Activated naive CD4-positive, alpha-beta T cell treated with anti-CD3 and anti-CD28 coated beads for 36 hours (primary cell): Measurements from ENCODE around the gene CRYBA1. TPM values are rescaled to one million over a fixed set of nuclear protein-coding genes. Genes with fewer than 3 reads are reported as not detected.
"Not testable (repeated sequence)": the region's sequence is repeated elsewhere in the genome, so short reads cannot be mapped to it uniquely, and the experiment has no call there.

Experiments used
- CTCF ChIA-PET: fragments of 350-600 bp; sonication (Branson Sonifier 250); formaldehyde crosslinking; loops from one replicate; lab custom pipeline; 2021; ENCODE audit warnings: antibody characterized with exemption; lab: Charles Lee
- DNase-seq: peaks from one replicate; pipeline ENCODE4 v3.0.0-alpha.2; 2020
- H3K27ac Mint-ChIP-seq: one replicate; pipeline ENCODE4 v1.8.0; 2021; ENCODE audit warnings: mild to moderate bottlenecking, mixed read lengths
- H3K27me3 Mint-ChIP-seq: one replicate; pipeline ENCODE4 v1.8.0; 2021; ENCODE audit warnings: low read depth, mixed read lengths
- H3K36me3 Mint-ChIP-seq: one replicate; pipeline ENCODE4 v1.8.0; 2021; ENCODE audit warnings: low read depth, mixed read lengths
- H3K4me1 Mint-ChIP-seq: one replicate; pipeline ENCODE4 v1.8.0; 2021; ENCODE audit warnings: low read depth, mixed read lengths
- H3K4me3 Mint-ChIP-seq: one replicate; pipeline ENCODE4 v1.8.0; 2021; ENCODE audit warnings: mild to moderate bottlenecking, moderate library complexity, mixed read lengths
- H3K9me3 Mint-ChIP-seq: one replicate; pipeline ENCODE4 v1.8.0; 2021; ENCODE audit warnings: mixed read lengths
- intact Hi-C: fragments of 100-400 bp; cut with micrococcal nuclease; formaldehyde crosslinking; loops from one replicate; pipeline ENCODE4 v1.15.1; 2023
- total RNA-seq, 2 experiments: library from RNA; stranded (reverse); gene quantifications; one replicate each; pipeline ENCODE4 v1.2.3, GENCODE V29; 2021

Gene CRYBA1, protein sequence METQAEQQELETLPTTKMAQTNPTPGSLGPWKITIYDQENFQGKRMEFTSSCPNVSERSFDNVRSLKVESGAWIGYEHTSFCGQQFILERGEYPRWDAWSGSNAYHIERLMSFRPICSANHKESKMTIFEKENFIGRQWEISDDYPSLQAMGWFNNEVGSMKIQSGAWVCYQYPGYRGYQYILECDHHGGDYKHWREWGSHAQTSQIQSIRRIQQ
- not detected for total RNA-seq

DNA sequence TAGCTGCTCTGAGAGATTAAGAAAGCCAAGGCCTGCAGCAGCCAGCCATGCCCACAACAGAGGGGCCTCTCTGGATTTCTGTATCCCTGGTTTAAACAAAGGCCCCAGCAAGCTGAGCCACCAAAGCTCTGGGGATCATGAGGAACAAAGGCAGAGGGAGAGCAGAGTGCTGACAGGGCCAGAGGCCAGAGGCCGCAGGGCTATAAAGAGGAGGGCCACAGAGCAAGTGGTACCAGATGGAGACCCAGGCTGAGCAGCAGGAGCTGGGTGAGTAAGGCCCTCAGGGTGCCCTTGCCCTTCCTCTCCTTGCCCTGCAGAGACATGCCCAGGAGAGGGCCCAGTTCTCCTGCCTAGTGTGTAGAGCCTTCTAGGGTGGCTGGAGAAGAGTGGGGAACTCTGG lies at the start of gene CRYBA1:
Gene CRYBA1 (plus strand): TSS at position 232 of the 400 bp plus-strand sequence. CDS start 5 bp downstream, at position 237.
- no peak for DNase-seq

DNA sequence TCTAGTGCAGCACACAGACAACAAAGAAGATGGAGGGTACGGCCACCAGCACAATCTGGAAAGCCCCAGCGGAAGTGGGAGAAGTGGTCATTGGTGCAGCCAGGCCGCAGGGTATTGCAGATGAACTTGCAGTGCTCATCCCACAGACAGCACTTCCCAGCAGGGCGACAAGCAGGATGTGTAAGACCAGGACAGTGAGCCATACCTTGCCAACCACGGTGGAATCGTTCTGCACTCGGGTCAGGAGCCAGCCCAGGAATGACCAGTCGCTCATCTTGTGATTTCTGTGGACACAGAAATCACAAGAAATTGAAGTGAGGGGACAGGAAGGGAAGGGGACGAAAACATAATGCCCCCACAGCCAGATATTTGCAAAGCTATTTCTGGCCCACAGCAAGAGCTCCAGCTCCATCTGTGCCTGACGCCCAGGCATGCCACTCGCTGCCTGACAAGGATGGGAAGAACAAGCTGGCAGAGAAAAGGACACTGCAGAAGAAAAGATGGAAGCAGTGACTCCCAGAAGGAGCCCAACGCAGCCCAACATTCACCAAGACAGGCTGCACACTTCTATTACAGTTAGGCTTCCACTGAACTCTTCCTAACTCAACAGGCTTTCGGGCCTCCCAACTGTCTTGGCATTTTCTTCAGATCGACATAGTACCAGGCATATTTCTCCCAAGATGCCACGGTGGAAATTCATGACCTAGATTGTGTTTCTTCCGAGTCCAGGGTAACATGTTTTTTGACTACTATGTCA lies 49.0 kb upstream of the CRYBA1 start:
- H3K4me1 Mint-ChIP-seq = peaks cover 3% of the 10 kb centered on the region
- CTCF ChIA-PET = interaction anchor here (0.8 to 0.9 kb wide), 2 partner anchors 20 to 22 kb away, joined by 4 read pairs; no protein-coding TSS in a partner anchor
- H3K27me3 Mint-ChIP-seq = no peaks in the 10 kb centered on the region
- no peak overlapping the region for H3K27ac Mint-ChIP-seq
- intact Hi-C loops = no loop called here
- no peaks in the 10 kb centered on the region for H3K9me3 Mint-ChIP-seq
- no peaks in the 10 kb centered on the region for H3K36me3 Mint-ChIP-seq
- no peak for DNase-seq
- no peak overlapping the region for H3K4me3 Mint-ChIP-seq

More for the DNA sequence above, at the start of gene CRYBA1:
- Mint-ChIP-seq H3K36me3 (no peaks in the 10 kb centered on the region), H3K9me3 (no peaks in the 10 kb centered on the region), H3K27ac (no peak within 1 kb of the TSS), H3K27me3 (no peaks in the 10 kb centered on the region), H3K4me1 (peaks cover under 1% of the 10 kb centered on the region), H3K4me3 (no peak within 1 kb of the TSS)
- CTCF ChIA-PET = interaction anchor here (0.6 kb wide), 1 partner anchor 10 kb away, joined by 3 read pairs; no protein-coding TSS in a partner anchor
- intact Hi-C loops = no loop called here

DNA sequence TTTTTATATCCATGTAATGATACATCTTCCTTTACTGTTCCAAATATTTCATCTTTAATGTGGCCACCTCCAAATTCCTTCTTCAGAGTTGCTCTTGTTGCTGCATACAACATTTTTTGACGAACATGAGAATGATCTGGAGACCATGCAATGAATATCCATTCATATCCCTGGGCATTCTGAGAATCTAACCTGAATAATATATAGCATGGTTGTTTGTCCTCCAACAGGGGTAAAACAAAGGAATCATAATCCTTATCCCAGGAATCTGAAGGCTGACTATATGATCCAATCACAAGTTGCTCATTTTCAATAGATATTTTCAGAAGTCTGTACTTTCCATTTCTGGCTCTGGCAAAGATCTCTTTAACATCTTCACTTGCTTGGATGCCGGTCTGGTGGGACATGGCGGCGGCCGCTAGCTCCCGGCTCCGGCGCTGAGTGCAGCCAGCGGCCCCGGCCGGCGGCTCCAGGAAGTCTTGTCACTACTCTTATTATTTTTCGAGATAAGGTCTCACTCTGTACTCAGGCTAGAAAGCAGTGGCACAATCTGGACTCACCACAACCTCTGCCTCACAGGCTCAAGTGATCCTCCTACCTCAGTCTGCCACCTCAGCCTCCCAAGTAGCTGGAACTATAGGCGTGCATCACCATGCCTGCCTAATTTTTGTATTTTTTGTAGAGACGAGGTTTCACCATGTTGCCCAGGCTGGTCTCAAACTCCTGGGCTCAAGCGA lies 42.4 kb upstream of the CRYBA1 start:
- H3K4me3 Mint-ChIP-seq, H3K27ac Mint-ChIP-seq, H3K4me1 Mint-ChIP-seq, H3K9me3 Mint-ChIP-seq, DNase-seq, H3K27me3 Mint-ChIP-seq, H3K36me3 Mint-ChIP-seq, intact Hi-C loops, CTCF ChIA-PET: not testable (repeated sequence)

DNA sequence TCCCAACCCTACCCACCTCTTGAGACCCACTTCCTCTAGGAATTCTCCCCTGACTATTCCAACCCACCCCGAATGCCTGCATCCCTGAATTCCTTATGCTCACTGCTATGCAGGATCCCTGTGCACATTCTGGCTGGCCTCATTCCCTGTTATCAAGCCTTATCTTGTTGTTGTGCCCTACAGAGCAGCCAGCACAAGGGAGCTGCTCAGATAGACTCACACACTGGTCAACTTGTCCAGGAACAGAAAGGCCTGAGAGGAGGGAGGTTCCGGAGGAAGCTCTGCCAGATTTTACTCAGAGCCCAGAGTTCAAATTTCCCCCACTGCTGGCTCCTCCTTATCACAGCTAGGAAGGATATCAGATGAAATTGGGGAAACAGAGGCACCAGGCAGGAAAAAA lies 41.6 kb upstream of the CRYBA1 start:
- intact Hi-C loops = no loop called here
- H3K27me3 Mint-ChIP-seq = no peaks in the 10 kb centered on the region
- no peak overlapping the region for H3K27ac Mint-ChIP-seq
- H3K4me3 Mint-ChIP-seq = no peak overlapping the region
- H3K9me3 Mint-ChIP-seq = no peaks in the 10 kb centered on the region
- DNase-seq = no peak
- H3K4me1 Mint-ChIP-seq = no peaks in the 10 kb centered on the region
- no peaks in the 10 kb centered on the region for H3K36me3 Mint-ChIP-seq
- CTCF ChIA-PET = interaction anchor here (0.6 kb wide), 1 partner anchor 174 kb away, joined by 3 read pairs; no protein-coding TSS in a partner anchor

DNA sequence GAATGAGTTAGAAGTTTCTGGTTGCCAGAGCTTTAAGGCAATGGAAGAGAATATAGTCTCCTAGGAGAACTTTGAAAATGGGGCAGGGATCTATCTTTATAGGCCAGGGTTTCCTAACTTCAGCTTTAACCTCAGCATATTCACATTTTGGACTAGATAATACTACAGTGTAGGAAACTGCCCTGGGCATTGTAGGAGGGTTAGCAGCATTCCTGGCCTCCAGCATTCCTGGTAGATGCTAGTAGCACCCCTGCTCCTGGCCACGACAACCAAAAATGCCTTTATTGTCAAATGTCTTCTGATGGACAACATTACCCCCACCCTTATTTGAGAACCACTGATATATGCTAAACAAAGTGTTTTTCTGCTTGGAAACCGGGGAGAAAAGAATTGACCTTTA lies 38.7 kb upstream of the CRYBA1 start:
- CTCF ChIA-PET = interaction anchor here (0.6 to 6.6 kb wide), 3 partner anchors 10 to 415 kb away, joined by 4 to 44 read pairs (median 5); no protein-coding TSS in a partner anchor
- Mint-ChIP-seq H3K27me3 (no peaks in the 10 kb centered on the region), H3K4me3 (no peak overlapping the region), H3K9me3 (no peaks in the 10 kb centered on the region), H3K36me3 (no peaks in the 10 kb centered on the region), H3K27ac (no peak overlapping the region), H3K4me1 (no peaks in the 10 kb centered on the region)
- no peak for DNase-seq
- intact Hi-C loops = no loop called here

DNA sequence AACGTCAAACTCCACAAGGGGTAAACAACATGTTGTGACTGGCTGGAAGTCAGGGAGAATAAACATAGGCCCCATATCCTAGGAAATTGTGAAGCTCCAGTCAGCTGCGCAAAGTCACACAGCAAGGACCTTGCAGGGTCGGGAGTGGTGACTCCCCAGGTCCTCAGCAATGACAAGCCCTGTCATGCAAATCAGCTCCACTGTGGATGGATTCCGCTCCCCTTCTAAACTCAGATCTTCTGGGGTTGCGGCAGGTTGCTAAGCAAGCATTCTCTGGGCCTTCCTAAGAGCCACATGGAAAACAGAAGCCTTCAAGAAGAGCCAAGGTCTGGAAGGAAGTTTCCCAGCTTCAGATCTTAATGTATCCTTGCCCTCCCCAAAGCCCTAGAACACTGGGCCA lies 37.6 kb upstream of the CRYBA1 start:
- no peaks in the 10 kb centered on the region for H3K9me3 Mint-ChIP-seq
- no peaks in the 10 kb centered on the region for H3K4me1 Mint-ChIP-seq
- intact Hi-C loops = no loop called here
- no peak overlapping the region for H3K4me3 Mint-ChIP-seq
- no peak for DNase-seq
- CTCF ChIA-PET = interaction anchor here (0.6 to 6.6 kb wide), 4 partner anchors 9 to 28 kb away, joined by 3 to 44 read pairs (median 4); partner anchors contain the start of gene MYO18A
- no peaks in the 10 kb centered on the region for H3K36me3 Mint-ChIP-seq
- H3K27ac Mint-ChIP-seq = no peak overlapping the region
- no peaks in the 10 kb centered on the region for H3K27me3 Mint-ChIP-seq

DNA sequence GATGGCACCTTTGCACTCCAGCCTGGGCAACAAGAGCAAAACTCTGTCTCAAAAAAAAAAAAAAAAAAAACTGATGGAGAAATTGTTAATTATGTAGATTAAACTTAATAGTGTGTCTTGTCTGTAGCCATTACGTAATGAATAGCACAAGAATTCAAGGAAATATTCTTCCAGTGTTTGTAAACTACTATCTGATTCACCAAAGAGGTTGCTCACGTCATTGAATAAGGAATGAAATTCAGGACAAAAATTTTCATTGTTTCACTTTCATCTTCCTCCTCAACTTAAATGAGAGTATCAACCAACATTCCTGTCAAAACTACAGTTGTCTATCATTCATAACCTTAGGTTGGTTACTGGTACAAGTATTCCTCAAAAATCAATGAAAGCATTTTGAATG lies 35.8 kb upstream of the CRYBA1 start:
- H3K4me3 Mint-ChIP-seq = no peak overlapping the region
- DNase-seq = no peak

DNA sequence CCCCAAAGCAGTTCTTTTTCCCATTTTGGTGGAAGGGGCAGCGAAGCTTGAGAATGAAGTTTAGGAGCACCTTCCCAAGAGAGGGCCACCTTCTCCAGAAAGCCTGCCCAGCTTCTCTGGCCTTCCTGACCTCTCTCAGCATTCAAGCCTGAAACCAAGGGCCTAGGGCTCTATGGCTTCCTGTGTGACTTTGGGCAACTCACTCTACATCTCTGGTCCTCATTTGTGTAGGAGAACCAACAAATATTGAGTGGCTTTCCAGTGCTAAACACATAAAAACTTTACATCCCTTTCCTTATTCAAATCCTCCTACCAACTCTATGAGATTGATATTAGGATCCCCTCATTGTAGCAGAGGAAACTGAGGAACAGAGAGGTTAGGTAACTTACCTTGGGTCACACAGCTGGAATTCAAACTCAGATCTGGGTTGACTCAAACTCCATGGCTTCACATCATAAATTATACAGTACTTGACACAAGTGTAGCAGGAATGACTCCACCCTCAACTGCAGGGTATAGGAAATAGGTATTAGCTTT lies 34.5 kb upstream of the CRYBA1 start:
- H3K4me1 Mint-ChIP-seq = no peaks in the 10 kb centered on the region
- no peaks in the 10 kb centered on the region for H3K27me3 Mint-ChIP-seq
- intact Hi-C loops = no loop called here
- no peaks in the 10 kb centered on the region for H3K36me3 Mint-ChIP-seq
- CTCF ChIA-PET = interaction anchor here (1.0 to 6.6 kb wide), 2 partner anchors 6 to 63 kb away, joined by 4 to 44 read pairs; no protein-coding TSS in a partner anchor
- H3K9me3 Mint-ChIP-seq = no peaks in the 10 kb centered on the region
- H3K4me3 Mint-ChIP-seq = no peak overlapping the region
- H3K27ac Mint-ChIP-seq = no peak overlapping the region
- no peak for DNase-seq

More for the DNA sequence above, 35.8 kb upstream of the CRYBA1 start:
- Mint-ChIP-seq H3K27me3 (no peaks in the 10 kb centered on the region), H3K4me1 (no peaks in the 10 kb centered on the region), H3K27ac (no peak overlapping the region), H3K9me3 (no peaks in the 10 kb centered on the region), H3K36me3 (no peaks in the 10 kb centered on the region)
- intact Hi-C loops = no loop called here
- CTCF ChIA-PET = interaction anchor here (6.6 kb wide), 1 partner anchor 8 kb away, joined by 44 read pairs; no protein-coding TSS in a partner anchor

DNA sequence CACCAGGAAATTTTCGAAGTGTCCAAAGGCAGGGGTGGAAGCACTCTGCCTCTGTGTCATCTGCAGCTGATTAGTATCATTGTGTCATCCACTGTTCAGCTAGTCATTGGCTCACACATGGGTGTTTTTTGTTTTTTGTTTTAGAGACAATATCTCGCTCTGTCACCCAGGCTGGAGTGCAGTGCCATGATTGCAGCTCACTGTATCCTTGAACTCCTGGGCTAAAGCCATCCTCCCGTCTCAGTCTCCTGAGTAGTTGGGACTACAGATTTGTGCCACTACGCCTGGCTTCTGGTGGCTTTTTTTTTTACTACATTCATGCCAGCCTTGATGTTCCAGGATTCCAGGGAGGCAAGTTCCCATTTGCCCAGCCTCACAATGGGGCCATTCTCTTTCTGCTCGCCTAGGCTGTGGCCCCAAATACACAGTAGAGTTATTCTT lies 34.0 kb upstream of the CRYBA1 start:
- DNase-seq = no peak
- no peak overlapping the region for H3K4me3 Mint-ChIP-seq
- H3K27ac Mint-ChIP-seq = no peak overlapping the region
- H3K4me1 Mint-ChIP-seq = no peaks in the 10 kb centered on the region
- no peaks in the 10 kb centered on the region for H3K9me3 Mint-ChIP-seq
- H3K36me3 Mint-ChIP-seq = no peaks in the 10 kb centered on the region
- no peaks in the 10 kb centered on the region for H3K27me3 Mint-ChIP-seq
- intact Hi-C loops = no loop called here
- CTCF ChIA-PET = interaction anchor here (0.7 to 1.0 kb wide), 2 partner anchors 64 to 89 kb away, joined by 3 to 4 read pairs; no protein-coding TSS in a partner anchor

DNA sequence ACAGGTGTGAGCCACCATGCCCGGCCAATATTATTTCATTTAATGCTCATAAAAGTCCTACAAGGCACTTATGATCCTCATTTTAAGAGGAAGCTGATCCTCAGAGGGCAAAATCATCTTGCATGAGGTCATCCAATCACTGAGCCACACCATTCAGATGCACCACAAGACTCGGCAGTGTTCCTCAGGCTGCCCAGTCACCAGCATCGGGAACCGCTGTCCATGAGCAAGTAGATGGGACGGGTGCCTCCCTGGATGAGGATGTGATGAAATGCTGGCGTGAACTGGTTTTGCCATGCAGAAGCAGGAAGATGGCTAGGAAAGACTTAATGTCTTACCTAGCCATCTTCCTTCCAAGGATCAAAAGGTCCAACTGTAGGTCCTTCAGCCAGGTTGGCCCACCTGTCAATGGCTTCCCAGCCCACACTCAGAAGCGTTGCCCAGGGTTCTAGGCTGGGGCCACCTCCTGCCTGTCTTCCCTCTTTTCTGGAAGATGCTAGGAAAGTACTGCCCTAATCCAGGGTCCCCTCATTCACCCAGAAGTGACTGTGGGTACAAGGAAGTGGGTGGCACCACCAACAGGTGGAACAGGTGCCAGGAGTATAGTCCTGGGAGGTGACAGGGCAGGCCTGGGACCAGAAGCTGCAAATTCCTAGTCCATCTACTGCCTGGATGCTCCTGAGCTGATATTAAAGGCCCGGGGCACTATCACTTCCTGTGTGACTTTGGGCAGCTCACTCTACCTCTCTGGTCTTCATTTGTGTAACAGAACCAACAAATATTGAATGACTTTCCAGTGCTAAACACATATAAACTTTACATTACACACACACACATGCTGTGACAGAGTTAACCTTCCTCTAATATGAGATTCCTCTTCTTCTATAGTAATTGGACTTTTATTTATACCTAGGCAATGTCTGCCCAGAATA lies 32.2 kb upstream of the CRYBA1 start:
- intact Hi-C loops = no loop called here
- H3K4me1 Mint-ChIP-seq = peaks cover 1% of the 10 kb centered on the region
- H3K4me3 Mint-ChIP-seq = no peak overlapping the region
- no peaks in the 10 kb centered on the region for H3K9me3 Mint-ChIP-seq
- no peak overlapping the region for H3K27ac Mint-ChIP-seq
- CTCF ChIA-PET = interaction anchor here (0.5 to 8.5 kb wide), 2 partner anchors 20 to 66 kb away, joined by 4 to 154 read pairs; no protein-coding TSS in a partner anchor
- H3K27me3 Mint-ChIP-seq = no peaks in the 10 kb centered on the region
- H3K36me3 Mint-ChIP-seq = no peaks in the 10 kb centered on the region
- no peak for DNase-seq

DNA sequence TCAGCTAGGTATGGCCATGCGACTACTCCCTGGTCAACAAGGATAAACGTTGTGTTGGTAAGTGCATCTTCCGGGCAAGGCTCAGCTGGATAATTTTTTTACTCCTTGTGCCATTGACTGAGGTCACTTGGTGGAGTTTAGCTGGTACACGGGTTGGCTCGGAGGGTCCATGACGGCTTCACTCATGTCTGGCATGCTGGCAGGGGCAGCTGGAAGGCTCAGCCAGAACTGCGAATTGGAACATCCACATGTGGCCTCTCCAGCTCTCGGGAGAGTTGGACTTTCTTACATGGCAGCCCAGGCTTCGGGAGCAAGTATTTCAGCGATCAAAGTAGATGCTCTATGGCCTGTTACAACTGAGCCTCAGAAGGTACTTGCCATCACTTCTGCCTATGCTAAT lies 31.5 kb upstream of the CRYBA1 start:
- Mint-ChIP-seq H3K27me3 (no peaks in the 10 kb centered on the region), H3K27ac (no peak overlapping the region), H3K9me3 (no peaks in the 10 kb centered on the region), H3K4me1 (peaks cover 4% of the 10 kb centered on the region), H3K4me3 (no peak overlapping the region), H3K36me3 (no peaks in the 10 kb centered on the region)
- intact Hi-C loops = no loop called here
- DNase-seq = no peak
- CTCF ChIA-PET = interaction anchor here (0.5 to 8.5 kb wide), 3 partner anchors 21 to 66 kb away, joined by 4 to 154 read pairs (median 4); no protein-coding TSS in a partner anchor
